Activated CD4-positive, alpha-beta T cell treated with anti-CD3 and anti-CD28 coated beads, Interleukin-2, amount 50 U/mL, for 1 hour (primary cell): Measurements from ENCODE around the gene NDUFAF2.
"Not testable (repeated sequence)": the region's sequence is repeated elsewhere in the genome, so short reads cannot be mapped to it uniquely, and the experiment has no call there.

ENCODE experiments used
- DNase-seq: peaks from one replicate; pipeline ENCODE4 v3.0.0-alpha.2; 2020

NDUFAF2 gene

GRCh38 chr5:61052882-61053281 is 107.9 kb downstream of the NDUFAF2 start:
- no peak for DNase-seq

GRCh38 chr5:61053937-61054336 is 108.9 kb downstream of the NDUFAF2 start:
- no peak for DNase-seq

- DNase-seq, result no peak
Measured at GRCh38 chr5:61055434-61056006, 110.5 kb downstream of the NDUFAF2 start.

- DNase-seq, result no peak
Measured at GRCh38 chr5:61059499-61059898, 114.5 kb downstream of the NDUFAF2 start.

- DNase-seq, result no peak
Measured at GRCh38 chr5:61069150-61069549, 124.1 kb downstream of the NDUFAF2 start.

GRCh38 chr5:61071526-61071925 is 126.5 kb downstream of the NDUFAF2 start:
- DNase-seq, result no peak

GRCh38 chr5:61076626-61077025 is 131.6 kb downstream of the NDUFAF2 start:
- no peak for DNase-seq

GRCh38 chr5:61081741-61082140 is 136.7 kb downstream of the NDUFAF2 start:
- no peak for DNase-seq

- no peak for DNase-seq
Measured at GRCh38 chr5:61082516-61083280, 137.7 kb downstream of the NDUFAF2 start.

- DNase-seq, result no peak
Measured at GRCh38 chr5:61084658-61085057, 139.7 kb downstream of the NDUFAF2 start.

GRCh38 chr5:61085885-61086284 is 140.9 kb downstream of the NDUFAF2 start:
- DNase-seq, result no peak

GRCh38 chr5:61087921-61088320 is 142.9 kb downstream of the NDUFAF2 start:
- DNase-seq, result no peak

- DNase-seq, result no peak
Measured at GRCh38 chr5:61089351-61089750, 144.3 kb downstream of the NDUFAF2 start.

GRCh38 chr5:61093046-61093771 is 148.2 kb downstream of the NDUFAF2 start:
- not testable (repeated sequence) for DNase-seq

- DNase-seq, result no peak
Measured at GRCh38 chr5:61097465-61097864, 152.5 kb downstream of the NDUFAF2 start.

- no peak for DNase-seq
Measured at GRCh38 chr5:61098251-61098995, 153.4 kb downstream of the NDUFAF2 start.

GRCh38 chr5:61100437-61100836 is 155.4 kb downstream of the NDUFAF2 start:
- no peak for DNase-seq

- DNase-seq, result no peak
Measured at GRCh38 chr5:61114441-61114840, 169.4 kb downstream of the NDUFAF2 start.

GRCh38 chr5:61115968-61116367 is 171.0 kb downstream of the NDUFAF2 start:
- no peak for DNase-seq

- no peak for DNase-seq
Measured at GRCh38 chr5:61119066-61119465, 174.1 kb downstream of the NDUFAF2 start.

GRCh38 chr5:61120534-61120933 is 175.5 kb downstream of the NDUFAF2 start:
- no peak for DNase-seq

- DNase-seq, result no peak
Measured at GRCh38 chr5:61123145-61123544, 178.1 kb downstream of the NDUFAF2 start.

- no peak for DNase-seq
Measured at GRCh38 chr5:61130289-61130688, 185.3 kb downstream of the NDUFAF2 start.
